GM20000 (cell line): ENCODE results near the gene PDXP.
A peak's percentile ranks its signal among the peaks of the same experiment; 100 is the strongest.

Experiments used
- DNase-seq: peaks from one replicate; pipeline ENCODE4 v3.0.0; 2012; ENCODE audit warnings: low spot score
- TF ChIP-seq, protein P1 (sequence below): IDR thresholded peaks from 2 replicates; pipeline ENCODE4 v1.5.1; 2012; ENCODE audit warnings: mild to moderate bottlenecking, control low read depth; ENCODE audit errors: extremely low read depth, missing control alignments

The PDXP gene

DNA sequence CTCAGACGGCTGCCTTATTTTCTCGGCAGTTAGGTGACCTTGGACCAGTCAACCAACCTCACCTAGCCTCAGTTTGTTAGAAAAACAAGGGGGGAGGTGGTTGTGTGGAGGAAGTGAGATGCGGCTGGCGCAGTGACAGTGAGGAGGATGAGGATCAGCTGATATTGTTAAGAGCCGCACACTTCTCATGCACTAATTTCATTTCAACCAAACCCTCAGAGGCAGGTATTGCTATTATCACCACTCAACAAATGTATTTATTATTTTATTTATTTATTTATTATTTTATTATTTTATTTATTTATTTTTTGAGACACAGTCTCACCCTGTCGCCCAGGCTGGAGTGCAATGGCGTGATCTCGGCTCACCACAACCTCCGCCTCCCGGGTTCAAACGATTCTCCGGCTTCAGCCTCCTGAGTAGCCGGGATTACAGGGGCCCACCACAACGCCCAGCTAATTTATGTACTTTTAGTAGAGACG, 19.0 kb downstream of the PDXP start:
- TF ChIP-seq, protein P1, sequence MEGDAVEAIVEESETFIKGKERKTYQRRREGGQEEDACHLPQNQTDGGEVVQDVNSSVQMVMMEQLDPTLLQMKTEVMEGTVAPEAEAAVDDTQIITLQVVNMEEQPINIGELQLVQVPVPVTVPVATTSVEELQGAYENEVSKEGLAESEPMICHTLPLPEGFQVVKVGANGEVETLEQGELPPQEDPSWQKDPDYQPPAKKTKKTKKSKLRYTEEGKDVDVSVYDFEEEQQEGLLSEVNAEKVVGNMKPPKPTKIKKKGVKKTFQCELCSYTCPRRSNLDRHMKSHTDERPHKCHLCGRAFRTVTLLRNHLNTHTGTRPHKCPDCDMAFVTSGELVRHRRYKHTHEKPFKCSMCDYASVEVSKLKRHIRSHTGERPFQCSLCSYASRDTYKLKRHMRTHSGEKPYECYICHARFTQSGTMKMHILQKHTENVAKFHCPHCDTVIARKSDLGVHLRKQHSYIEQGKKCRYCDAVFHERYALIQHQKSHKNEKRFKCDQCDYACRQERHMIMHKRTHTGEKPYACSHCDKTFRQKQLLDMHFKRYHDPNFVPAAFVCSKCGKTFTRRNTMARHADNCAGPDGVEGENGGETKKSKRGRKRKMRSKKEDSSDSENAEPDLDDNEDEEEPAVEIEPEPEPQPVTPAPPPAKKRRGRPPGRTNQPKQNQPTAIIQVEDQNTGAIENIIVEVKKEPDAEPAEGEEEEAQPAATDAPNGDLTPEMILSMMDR: no peak
- DNase-seq: no peak

DNA sequence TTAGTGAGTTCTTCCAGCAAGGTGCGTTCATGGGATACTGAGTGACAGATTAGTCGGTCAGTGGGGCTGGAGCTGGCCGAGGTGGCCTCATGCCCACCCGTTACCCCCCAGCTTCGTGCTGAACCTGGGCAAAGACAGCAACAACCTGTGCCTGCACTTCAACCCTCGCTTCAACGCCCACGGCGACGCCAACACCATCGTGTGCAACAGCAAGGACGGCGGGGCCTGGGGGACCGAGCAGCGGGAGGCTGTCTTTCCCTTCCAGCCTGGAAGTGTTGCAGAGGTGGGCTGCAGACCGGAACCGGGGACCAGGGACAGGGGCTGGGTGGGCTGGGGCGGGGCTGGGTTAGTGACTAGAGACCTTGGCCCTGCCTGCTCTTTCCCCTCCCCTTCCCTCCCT, 19.8 kb downstream of the PDXP start:
- DNase-seq: no peak
- TF ChIP-seq, protein P1: no peak

DNA sequence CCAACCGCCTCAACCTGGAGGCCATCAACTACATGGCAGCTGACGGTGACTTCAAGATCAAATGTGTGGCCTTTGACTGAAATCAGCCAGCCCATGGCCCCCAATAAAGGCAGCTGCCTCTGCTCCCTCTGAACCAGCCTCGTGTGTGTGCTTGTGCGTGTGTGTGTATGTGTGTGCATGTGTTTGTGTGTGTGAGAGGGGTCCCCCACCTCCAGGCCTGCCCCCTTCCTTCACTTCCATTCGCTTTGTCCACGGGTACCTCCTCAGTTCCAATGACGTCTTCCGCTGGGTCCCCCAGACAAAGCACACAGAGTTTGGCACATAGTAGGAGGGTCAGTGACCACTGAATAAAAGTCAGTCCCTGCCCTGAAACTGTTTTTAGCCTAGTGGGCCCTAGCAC, 21.1 kb downstream of the PDXP start:
- TF ChIP-seq, protein P1: no peak
- DNase-seq: no peak

DNA sequence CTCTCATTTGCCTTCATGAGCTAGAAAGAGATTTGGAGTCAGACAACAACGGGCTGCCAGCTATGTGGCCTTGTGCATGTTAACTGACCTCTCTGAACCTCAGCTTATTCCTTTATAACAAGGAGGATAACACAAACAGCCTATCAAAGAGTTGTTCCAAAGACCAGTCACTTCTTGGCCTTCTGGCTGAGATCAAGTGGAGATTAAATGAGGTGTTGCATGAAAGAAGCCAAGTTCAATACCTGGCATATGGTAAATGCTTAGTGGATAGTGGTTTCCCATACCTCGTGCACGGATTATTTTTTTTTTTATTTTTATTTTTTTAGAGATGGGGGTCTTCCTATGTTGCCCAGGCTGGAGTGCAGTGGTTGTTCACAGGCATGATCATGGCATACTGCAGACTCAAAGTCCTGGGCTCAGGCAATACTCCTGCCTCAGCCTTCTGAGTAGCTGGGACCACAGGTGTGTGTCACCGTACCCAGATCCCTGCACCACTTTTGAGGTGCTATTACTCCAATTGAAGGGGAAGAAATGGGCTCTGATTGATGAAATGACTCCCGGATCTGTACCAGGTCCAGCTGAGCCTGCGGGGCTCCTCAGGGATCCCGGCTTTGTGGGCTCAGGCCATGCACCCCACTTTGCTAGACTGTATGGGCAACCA, 21.8 kb downstream of the PDXP start:
- TF ChIP-seq, protein P1: no peak
- no peak for DNase-seq

DNA sequence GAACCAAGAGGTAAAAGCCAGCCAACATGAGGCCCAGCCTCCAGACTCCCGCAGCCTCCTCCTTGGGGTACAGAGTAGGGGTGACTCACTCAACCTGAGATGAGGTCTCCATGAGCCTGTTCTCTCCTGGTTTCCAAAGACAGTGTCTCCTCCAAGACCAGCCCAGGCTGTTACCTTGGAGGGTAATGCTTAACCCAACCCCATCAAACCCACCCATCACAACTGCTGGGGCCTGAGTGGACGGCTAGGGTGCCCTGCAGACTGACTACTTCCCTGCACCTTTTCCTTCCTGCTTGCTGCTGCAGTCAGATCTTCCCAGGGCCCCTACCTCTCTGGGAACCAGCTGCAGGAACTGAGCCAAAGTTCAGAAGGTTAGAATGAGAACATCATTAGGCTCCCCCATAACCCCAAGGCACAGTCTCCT, 22.5 kb downstream of the PDXP start:
- no peak for DNase-seq
- TF ChIP-seq, protein P1: no peak

DNA sequence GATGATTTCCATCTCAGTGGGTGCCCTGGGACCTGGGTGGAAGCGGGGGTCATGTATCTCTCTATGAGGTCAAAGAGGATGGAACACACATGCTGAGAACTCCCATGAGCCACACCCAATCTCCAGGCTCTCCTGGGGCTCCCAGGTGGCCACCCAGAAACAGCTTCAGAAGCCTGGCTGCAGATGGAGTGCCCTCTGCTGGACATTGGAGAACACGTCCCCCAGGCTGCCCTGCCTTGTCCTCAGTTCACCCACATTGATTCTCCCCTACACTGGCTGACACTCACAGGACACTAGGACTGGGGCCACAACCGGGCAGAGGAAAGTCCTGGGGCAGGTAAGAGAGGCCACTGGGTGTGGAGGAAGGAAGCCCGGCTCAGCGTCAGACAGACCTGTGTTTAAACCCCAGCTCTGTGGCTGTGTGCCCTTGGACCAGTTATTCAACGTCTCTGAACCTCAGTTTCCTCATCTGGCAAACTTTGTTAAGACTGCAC, 23.1 kb downstream of the PDXP start:
- TF ChIP-seq, protein P1: peak; percentile 86
- DNase-seq: peak; percentile 80

DNA sequence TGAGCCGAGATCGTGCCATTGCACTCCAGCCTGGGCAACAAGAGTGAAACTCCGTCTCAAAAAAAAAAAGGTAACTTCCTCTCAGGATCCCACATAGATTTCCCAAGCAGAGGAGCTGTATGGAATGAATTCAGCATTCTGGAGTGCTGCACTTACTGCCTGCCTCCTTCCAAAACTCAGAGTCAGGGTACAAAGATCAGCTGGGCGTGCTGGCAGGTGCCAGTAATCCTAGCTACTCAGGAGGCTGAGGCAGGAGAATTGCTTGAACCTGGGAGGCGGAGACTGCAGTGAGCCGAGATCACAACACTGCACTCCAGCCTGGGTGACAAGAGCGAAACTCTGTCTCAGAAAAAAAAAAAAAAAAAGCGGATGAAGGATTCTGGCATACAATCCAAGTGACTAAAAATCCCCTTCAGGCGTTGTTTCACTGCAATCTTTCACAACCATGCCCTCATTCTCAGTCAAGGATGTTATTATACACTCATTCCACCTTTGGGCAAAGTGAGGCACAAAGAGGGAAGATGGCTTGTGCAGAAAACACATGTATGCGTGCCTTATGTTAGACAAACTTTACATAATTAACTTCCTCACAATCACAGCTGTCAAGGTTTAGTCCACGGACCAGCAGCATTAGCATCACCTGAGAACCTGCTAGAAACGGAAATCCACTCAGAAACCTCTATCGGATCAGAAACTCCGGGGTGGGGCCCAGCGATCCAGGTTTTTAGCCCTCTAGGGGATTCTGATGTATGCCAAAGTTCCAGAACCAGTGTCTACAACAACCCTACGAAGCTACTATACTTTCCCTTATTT, 26.5 kb downstream of the PDXP start:
- DNase-seq: no peak

More for the DNA sequence above, 26.5 kb downstream of the PDXP start:
- TF ChIP-seq, protein P1: no peak
